Loucy (cell line): ENCODE measurements around the gene ZER1.

Experiments
- EZH2phosphoT487 ChIP-seq: fragments of 200-600 bp; IDR thresholded peaks from 2 replicates; pipeline ENCODE4 v1.6.1; 2018; ENCODE audit warnings: antibody characterized with exemption, mild to moderate bottlenecking, moderate library complexity, borderline replicate concordance
- TF ChIP-seq, protein P1 (sequence below): fragments of 200-600 bp; sonication (generic); conservative IDR thresholded peaks from 2 replicates; pipeline ENCODE4 v1.5.1; 2014; ENCODE audit warnings: mild to moderate bottlenecking, antibody characterized with exemption, low read length

DNA sequence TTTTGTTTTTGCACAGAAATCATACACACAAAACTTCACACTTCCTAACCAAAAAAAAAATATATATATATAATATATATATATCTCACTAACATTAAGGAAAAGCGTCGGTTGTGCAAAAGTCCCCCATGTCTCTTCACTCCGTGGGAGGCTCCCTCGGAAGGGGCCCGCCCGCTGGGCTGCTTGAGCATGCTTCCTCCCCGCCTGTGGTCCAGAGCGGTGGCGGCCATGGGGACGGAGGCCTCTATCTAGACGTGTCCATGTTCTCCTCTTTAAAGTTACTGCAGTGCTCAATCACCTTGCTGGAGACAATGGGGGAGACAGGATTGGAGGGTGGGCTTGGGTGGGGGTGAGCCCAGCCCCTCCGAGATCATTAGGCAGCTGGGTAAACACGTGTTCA, 40.6 kb downstream of the ZER1 start:
- TF ChIP-seq, protein P1, sequence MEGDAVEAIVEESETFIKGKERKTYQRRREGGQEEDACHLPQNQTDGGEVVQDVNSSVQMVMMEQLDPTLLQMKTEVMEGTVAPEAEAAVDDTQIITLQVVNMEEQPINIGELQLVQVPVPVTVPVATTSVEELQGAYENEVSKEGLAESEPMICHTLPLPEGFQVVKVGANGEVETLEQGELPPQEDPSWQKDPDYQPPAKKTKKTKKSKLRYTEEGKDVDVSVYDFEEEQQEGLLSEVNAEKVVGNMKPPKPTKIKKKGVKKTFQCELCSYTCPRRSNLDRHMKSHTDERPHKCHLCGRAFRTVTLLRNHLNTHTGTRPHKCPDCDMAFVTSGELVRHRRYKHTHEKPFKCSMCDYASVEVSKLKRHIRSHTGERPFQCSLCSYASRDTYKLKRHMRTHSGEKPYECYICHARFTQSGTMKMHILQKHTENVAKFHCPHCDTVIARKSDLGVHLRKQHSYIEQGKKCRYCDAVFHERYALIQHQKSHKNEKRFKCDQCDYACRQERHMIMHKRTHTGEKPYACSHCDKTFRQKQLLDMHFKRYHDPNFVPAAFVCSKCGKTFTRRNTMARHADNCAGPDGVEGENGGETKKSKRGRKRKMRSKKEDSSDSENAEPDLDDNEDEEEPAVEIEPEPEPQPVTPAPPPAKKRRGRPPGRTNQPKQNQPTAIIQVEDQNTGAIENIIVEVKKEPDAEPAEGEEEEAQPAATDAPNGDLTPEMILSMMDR = no peak
- no peak for TF ChIP-seq EZH2phosphoT487
